Measurements from ENCODE around the gene CZIB.

DNA sequence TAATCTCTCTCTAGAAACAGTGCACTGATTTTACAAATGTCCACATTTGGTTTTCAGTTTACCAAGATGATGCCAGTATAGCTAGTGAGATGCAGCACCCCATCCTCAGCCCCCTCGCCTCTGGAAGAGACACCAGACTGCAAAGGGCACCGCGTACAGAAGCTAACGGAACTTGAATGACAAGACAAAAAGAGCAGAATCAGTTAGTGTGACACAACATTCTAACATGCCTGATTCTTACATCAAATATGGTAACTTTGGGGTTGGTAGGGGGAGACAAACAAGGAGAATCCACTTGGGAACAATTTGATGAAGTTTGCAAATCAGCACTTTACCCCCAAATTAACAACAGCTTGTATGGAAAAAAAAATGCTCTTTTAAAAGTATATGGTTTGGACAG is 21.9 kb upstream of the CZIB start:
- TF ChIP-seq, protein P1, sequence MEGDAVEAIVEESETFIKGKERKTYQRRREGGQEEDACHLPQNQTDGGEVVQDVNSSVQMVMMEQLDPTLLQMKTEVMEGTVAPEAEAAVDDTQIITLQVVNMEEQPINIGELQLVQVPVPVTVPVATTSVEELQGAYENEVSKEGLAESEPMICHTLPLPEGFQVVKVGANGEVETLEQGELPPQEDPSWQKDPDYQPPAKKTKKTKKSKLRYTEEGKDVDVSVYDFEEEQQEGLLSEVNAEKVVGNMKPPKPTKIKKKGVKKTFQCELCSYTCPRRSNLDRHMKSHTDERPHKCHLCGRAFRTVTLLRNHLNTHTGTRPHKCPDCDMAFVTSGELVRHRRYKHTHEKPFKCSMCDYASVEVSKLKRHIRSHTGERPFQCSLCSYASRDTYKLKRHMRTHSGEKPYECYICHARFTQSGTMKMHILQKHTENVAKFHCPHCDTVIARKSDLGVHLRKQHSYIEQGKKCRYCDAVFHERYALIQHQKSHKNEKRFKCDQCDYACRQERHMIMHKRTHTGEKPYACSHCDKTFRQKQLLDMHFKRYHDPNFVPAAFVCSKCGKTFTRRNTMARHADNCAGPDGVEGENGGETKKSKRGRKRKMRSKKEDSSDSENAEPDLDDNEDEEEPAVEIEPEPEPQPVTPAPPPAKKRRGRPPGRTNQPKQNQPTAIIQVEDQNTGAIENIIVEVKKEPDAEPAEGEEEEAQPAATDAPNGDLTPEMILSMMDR (IDR thresholded peaks at IDR 0.05; ENCODE audit: low read length): no peak
- TF ChIP-seq EZH2 (IDR thresholded peaks at IDR 0.05; ENCODE audit: borderline replicate concordance, low read length): no peak

Data from OCI-LY1 (cell line).